Duodenal mucosa (tissue), 2 donors: ENCODE data around the gene PLCG2.

Experiments used
- H3K27ac ChIP-seq: one replicate; pipeline ENCODE4 v1.7.0; 2013; ENCODE audit warnings: low read depth, low read length
- H3K27me3 ChIP-seq, 2 donors: one replicate each; pipeline ENCODE4 v1.7.0; 2013; ENCODE audit warnings: low read length in 2 of 2, control low read depth in 1 of 2; ENCODE audit not compliant: insufficient read depth in 2 of 2, control insufficient read depth in 1 of 2
- H3K36me3 ChIP-seq, 2 donors: one replicate each; pipeline ENCODE4 v1.7.0; 2013; ENCODE audit warnings: low read length in 2 of 2, control low read depth in 1 of 2; ENCODE audit not compliant: insufficient read depth in 2 of 2, control insufficient read depth in 1 of 2
- H3K4me1 ChIP-seq, 2 donors: one replicate each; pipeline ENCODE4 v1.7.0; 2013; ENCODE audit warnings: low read length in 2 of 2, control low read depth in 1 of 2; ENCODE audit not compliant: insufficient read depth in 2 of 2, control insufficient read depth in 1 of 2
- H3K4me3 ChIP-seq, 2 donors: one replicate each; pipeline ENCODE4 v1.7.0; 2013; ENCODE audit warnings: low read length in 2 of 2, low read depth in 1 of 2
- H3K9ac ChIP-seq, 2 donors: one replicate each; pipeline ENCODE4 v1.7.0; 2013; ENCODE audit warnings: low read length in 2 of 2, low read depth in 1 of 2
- H3K9me3 ChIP-seq, 2 donors: one replicate each; pipeline ENCODE4 v1.7.0; 2013; ENCODE audit warnings: low read length in 2 of 2, control low read depth in 1 of 2; ENCODE audit not compliant: control insufficient read depth in 1 of 2

PLCG2 gene

DNA sequence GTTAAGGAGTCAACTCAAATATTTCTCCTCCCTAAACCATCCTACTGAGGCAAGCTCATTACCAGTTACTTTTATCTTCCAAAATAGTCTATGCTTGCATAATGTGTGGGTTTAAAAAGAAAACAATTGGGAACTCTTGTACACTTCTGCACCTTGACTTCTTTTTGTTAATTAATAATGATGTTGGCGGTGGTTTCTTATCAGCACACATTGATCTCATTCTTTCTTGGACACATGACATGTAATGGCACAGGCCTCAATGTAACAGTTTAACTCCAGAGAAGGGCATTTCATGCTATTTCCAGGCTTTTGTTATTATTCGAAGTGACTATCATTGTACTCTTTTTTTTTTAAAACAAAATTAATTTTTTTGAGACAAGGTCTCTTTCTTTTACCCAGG is 7.8 kb downstream of the PLCG2 start:
- H3K9me3 ChIP-seq, result no peaks in the 10 kb centered on the region
- no peak overlapping the region for H3K9ac ChIP-seq
- peaks cover 27 to 42% of the 10 kb centered on the region in 2 donors for H3K4me1 ChIP-seq
- no peak overlapping the region for H3K4me3 ChIP-seq
- peaks cover 4 to 7% of the 10 kb centered on the region in 2 donors for H3K36me3 ChIP-seq
- no peak overlapping the region for H3K27ac ChIP-seq
- no peaks in the 10 kb centered on the region for H3K27me3 ChIP-seq

DNA sequence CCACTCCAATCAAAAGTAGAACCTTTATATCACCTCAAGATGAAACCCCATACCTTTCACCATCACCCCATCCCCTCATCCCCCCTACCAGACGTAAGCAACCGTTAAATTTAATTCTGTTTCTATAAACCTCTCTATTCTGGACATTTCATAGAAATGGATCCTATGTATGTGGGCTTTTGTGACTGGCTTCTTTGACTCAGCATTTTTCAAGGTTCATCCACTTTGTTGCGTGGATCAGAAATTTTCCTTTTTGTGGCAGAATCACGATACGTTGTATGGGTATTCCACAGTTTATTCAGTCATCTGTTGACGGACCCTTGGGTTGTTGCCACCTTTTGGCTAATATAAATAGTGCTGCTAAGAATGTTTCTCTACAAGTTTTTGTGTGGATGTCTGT is 8.6 kb downstream of the PLCG2 start:
- H3K36me3 ChIP-seq, result peaks cover 4 to 9% of the 10 kb centered on the region in 2 donors
- H3K9ac ChIP-seq, result no peak overlapping the region
- H3K4me3 ChIP-seq, result no peak overlapping the region
- peaks cover 27 to 35% of the 10 kb centered on the region in 2 donors for H3K4me1 ChIP-seq
- H3K9me3 ChIP-seq, result no peaks in the 10 kb centered on the region
- no peaks in the 10 kb centered on the region for H3K27me3 ChIP-seq
- H3K27ac ChIP-seq, result no peak overlapping the region

DNA sequence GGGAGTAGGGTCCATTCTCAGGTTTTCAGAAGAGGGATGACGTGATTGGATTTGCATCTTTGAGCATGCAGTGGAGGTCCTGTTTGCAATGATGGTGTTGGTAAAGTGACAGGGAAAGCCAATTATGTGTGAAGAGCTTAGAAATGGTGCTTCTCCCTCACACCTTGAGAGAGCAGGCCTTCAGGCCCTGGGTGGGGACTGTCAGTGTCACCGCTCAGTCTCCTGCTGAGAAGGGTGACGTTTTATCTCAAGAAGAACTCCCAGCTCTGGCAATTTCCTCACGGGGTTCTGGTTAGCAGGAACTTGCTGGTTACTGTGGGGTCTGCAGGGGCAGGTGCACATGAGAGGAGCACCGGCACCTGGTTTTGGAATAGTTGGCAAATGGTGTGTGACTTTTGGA is 11.2 kb downstream of the PLCG2 start:
- Histone ChIP-seq H3K4me3 (no peak overlapping the region), H3K4me1 (peaks cover 10 to 11% of the 10 kb centered on the region in 2 donors), H3K9ac (no peak overlapping the region), H3K27me3 (no peaks in the 10 kb centered on the region), H3K27ac (no peak overlapping the region), H3K9me3 (no peaks in the 10 kb centered on the region), H3K36me3 (peaks cover 4 to 9% of the 10 kb centered on the region in 2 donors)

GRCh38 chr16:81790830-81791435 is 11.8 kb downstream of the PLCG2 start:
- Histone ChIP-seq H3K36me3 (peaks cover 3 to 9% of the 10 kb centered on the region in 2 donors), H3K9me3 (no peaks in the 10 kb centered on the region), H3K27ac (no peak overlapping the region), H3K9ac (no peak overlapping the region), H3K4me3 (no peak overlapping the region), H3K4me1 (peaks cover 7% of the 10 kb centered on the region in 2 donors), H3K27me3 (no peaks in the 10 kb centered on the region)

DNA sequence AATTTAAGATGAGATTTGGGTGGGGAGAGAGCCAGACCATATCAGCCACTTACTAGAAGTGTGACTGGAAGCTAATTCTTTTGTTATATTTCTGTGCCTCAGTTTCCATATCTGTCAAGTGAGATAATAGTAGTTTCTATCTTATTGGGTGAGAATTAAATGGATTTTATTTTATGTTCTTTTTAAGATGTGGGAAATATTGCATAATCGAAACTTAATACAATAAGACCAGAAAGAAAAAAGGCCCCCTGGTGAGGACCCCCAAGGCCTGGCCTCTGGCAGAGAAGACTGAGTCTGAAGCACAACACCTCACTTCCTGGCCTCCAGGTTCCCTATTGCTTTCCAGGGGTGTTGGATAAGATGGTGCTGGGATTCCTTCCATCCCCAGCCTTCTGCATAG is 13.7 kb downstream of the PLCG2 start:
- no peaks in the 10 kb centered on the region for H3K27me3 ChIP-seq
- H3K4me3 ChIP-seq, result no peak overlapping the region
- H3K9ac ChIP-seq, result no peak overlapping the region
- no peak overlapping the region for H3K27ac ChIP-seq
- H3K36me3 ChIP-seq, result peaks cover 0 to 3% of the 10 kb centered on the region in 2 donors
- peaks cover under 1 to 4% of the 10 kb centered on the region in 2 donors for H3K4me1 ChIP-seq
- no peaks in the 10 kb centered on the region for H3K9me3 ChIP-seq

GRCh38 chr16:81795193-81795592 is 16.1 kb downstream of the PLCG2 start:
- Histone ChIP-seq H3K27me3 (no peaks in the 10 kb centered on the region), H3K9ac (no peak overlapping the region), H3K4me1 (peaks cover 9 to 12% of the 10 kb centered on the region in 2 donors), H3K27ac (no peak overlapping the region), H3K36me3 (peaks cover 0 to 3% of the 10 kb centered on the region in 2 donors), H3K9me3 (no peaks in the 10 kb centered on the region), H3K4me3 (no peak overlapping the region)

DNA sequence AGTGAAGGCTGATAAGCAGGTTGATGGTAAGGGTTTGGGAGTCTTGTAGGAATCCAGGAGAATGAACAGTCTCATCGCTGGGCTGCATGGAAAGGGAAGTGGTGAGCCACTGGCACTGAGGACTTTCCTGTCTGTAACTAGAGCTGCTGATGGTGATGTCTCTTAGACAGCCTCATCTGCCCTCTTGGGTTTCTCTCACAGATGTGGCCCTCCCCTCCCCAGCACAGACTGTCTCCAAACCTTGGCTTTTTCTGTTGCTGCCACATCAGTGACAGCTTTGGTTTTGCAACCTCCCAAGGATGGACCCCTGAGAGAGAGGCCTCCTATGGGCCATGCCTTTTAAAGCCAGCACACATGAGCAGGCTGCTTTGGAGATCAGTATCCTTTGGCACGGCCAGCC is 16.9 kb downstream of the PLCG2 start:
- Histone ChIP-seq H3K4me1 (peaks cover 9 to 12% of the 10 kb centered on the region in 2 donors), H3K36me3 (peaks cover 0 to 3% of the 10 kb centered on the region in 2 donors), H3K27me3 (no peaks in the 10 kb centered on the region), H3K4me3 (no peak overlapping the region), H3K9ac (no peak overlapping the region), H3K27ac (no peak overlapping the region), H3K9me3 (no peaks in the 10 kb centered on the region)

DNA sequence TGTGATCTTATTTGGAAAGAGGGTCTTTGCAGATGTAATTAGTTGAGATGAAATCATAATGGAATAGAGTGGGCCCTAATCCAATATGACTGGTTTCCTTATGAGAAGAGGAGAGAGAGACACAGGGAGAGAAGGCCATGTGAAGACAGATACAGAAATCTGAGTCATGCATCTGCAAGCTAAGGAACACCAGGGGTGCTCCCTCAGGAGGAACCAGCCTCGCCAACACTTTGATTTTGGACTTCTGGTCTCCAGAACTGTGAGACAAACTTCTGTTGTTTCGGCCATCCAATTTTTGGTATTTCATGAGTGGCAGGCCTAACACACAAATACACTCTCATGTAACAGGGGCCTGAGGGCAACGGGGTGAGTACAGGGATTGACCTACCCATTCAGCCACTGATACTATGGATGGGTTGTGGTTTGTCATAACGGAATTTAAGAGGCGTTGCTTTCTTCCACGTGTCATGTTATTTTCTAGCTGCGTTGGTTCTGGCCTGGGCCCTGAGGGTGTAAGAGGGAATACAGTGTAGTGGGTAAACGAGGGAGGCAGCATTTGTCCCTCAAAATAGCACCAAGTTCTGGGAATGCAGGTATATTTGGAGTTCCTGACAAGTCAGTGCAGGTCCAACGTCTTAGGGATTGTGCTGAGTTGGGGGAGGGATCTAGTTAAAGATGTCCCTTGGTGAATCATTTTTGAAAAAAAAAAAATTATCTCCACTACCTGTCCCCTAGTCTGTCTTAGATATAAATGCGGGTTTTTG is 17.7 kb downstream of the PLCG2 start:
- no peaks in the 10 kb centered on the region for H3K9me3 ChIP-seq
- no peak overlapping the region for H3K9ac ChIP-seq
- peaks cover 9 to 12% of the 10 kb centered on the region in 2 donors for H3K4me1 ChIP-seq
- peaks cover 0 to 2% of the 10 kb centered on the region in 2 donors for H3K36me3 ChIP-seq
- no peak overlapping the region for H3K4me3 ChIP-seq
- no peaks in the 10 kb centered on the region for H3K27me3 ChIP-seq
- H3K27ac ChIP-seq, result no peak overlapping the region

DNA sequence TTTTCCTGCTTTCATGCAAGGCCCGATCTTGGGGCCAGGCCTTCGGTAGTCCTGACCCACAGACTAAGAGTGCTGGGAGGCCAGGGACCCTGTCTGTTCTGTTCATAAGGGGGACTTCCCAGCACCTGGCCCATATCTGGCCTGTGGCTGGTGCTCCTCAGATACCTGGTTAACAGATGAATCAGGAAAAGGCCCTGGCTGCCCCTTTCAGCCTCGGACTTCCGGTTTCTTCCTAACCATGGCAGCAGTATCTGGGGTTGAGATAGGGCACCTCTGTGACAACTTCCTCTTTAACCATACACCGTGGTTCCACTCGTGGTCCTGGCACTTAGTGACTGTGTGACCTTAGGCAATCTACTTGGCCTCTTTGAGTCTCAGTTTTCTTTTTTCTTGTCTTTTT is 18.4 kb downstream of the PLCG2 start:
- no peaks in the 10 kb centered on the region for H3K27me3 ChIP-seq
- H3K27ac ChIP-seq, result no peak overlapping the region
- peaks cover 9 to 12% of the 10 kb centered on the region in 2 donors for H3K4me1 ChIP-seq
- H3K4me3 ChIP-seq, result no peak overlapping the region
- no peak overlapping the region for H3K9ac ChIP-seq
- no peaks in the 10 kb centered on the region for H3K36me3 ChIP-seq
- H3K9me3 ChIP-seq, result no peaks in the 10 kb centered on the region

GRCh38 chr16:81798311-81799137 is 19.4 kb downstream of the PLCG2 start:
- Histone ChIP-seq H3K27me3 (no peaks in the 10 kb centered on the region), H3K4me1 (peaks cover 9 to 12% of the 10 kb centered on the region in 2 donors), H3K9ac (peak overlapping the region in 1 of 2 donors; percentile 25), H3K36me3 (no peaks in the 10 kb centered on the region), H3K4me3 (no peak overlapping the region), H3K9me3 (no peaks in the 10 kb centered on the region), H3K27ac (peak overlapping the region; percentile 67)
